NB4 (cell line): ENCODE results near the gene ZNF181.

Source experiments
- DNase-seq: peaks from one replicate; pipeline ENCODE4 v3.0.0; 2010; ENCODE audit warnings: low read depth
- H3K4me3 ChIP-seq: one replicate; pipeline ENCODE4 v1.5.1; 2011; ENCODE audit warnings: mild to moderate bottlenecking, low read depth, low read length, moderate library complexity
- MYC ChIP-seq: IDR thresholded peaks from 2 replicates; pipeline ENCODE4 v1.6.1; 2011; ENCODE audit warnings: low read depth, low read length
- POLR2A ChIP-seq: IDR thresholded peaks from 2 replicates; pipeline ENCODE4 v1.6.1; 2011; ENCODE audit warnings: mild to moderate bottlenecking; ENCODE audit not compliant: insufficient read length; ENCODE audit errors: extremely low read depth
- TF ChIP-seq, protein P1 (sequence below): IDR thresholded peaks from 2 replicates; pipeline ENCODE4 v1.6.1; 2011; ENCODE audit warnings: low read depth, low read length
- TF ChIP-seq, protein P2 (sequence below): IDR thresholded peaks from one replicate; pipeline ENCODE4 v1.5.1; 2012; ENCODE audit warnings: low read depth, low read length

ZNF181 gene

DNA sequence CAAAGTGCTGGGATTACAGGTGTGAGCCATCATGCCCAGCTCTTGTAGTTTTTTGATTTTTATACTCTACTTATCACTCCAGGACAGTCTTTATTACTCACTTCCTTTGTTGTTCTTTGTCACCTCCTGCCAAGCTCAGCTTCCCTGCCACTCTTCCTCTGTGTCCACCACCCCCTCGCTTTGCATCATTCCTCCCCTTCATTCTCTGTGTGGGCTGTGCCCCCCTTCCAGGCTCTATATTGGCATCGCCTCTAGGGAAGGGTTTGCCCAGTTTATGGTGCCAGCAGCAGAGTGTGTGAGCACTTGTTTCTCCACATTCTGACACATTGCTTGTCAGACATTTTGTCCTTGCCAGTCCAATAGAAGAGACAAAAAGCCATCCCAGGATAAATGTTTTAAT is 41.5 kb upstream of the ZNF181 start:
- DNase-seq, result no peak
- H3K4me3 ChIP-seq, result no peak overlapping the region
- TF ChIP-seq POLR2A, result no peak
- TF ChIP-seq, protein P1, sequence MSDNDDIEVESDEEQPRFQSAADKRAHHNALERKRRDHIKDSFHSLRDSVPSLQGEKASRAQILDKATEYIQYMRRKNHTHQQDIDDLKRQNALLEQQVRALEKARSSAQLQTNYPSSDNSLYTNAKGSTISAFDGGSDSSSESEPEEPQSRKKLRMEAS, result no peak
- TF ChIP-seq MYC, result no peak

DNA sequence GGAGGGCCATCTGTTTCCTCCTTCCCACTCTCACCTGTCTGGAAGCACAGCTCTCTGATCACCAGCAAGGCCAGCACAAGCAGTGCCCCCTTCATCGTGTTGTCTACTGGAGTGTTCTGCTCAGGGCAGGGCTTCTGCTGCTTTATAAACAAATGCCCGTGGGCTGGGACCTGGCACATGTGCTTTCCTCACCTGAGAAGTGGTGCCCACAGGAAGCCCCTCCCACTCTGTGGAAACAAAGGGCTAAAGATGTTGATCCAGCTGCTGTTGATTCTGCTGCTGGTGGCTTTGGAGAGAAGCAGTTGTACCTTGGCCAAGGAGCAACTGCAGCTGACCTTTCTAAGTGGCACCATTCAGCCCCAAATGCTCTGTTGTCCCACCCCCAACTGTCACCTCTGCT is 26.4 kb upstream of the ZNF181 start:
- no peak overlapping the region for H3K4me3 ChIP-seq
- TF ChIP-seq, protein P1, result no peak
- TF ChIP-seq MYC (no peak), POLR2A (no peak)
- TF ChIP-seq, protein P2, sequence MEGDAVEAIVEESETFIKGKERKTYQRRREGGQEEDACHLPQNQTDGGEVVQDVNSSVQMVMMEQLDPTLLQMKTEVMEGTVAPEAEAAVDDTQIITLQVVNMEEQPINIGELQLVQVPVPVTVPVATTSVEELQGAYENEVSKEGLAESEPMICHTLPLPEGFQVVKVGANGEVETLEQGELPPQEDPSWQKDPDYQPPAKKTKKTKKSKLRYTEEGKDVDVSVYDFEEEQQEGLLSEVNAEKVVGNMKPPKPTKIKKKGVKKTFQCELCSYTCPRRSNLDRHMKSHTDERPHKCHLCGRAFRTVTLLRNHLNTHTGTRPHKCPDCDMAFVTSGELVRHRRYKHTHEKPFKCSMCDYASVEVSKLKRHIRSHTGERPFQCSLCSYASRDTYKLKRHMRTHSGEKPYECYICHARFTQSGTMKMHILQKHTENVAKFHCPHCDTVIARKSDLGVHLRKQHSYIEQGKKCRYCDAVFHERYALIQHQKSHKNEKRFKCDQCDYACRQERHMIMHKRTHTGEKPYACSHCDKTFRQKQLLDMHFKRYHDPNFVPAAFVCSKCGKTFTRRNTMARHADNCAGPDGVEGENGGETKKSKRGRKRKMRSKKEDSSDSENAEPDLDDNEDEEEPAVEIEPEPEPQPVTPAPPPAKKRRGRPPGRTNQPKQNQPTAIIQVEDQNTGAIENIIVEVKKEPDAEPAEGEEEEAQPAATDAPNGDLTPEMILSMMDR, result no peak
- DNase-seq, result no peak

DNA sequence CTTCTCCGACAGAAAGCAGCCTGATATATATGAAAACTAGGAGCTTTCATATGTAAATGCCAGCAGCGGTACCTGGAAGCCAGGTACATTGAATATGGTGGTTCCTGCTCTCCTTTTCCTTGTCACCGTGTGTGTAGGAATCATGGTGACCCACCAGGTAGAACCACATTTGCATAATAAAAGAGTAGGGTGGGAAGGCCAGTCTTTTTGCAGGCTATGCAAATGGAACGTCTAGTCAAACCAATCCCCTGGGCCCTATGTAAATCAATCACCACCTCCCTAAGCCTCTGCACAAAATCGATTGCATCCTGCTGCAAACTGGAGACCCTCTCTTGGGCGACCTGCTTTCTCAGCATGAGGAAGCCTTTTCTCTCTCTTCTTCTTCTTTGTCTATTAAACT is 22.2 kb upstream of the ZNF181 start:
- no peak for TF ChIP-seq POLR2A
- TF ChIP-seq, protein P1, result no peak
- TF ChIP-seq, protein P2, result no peak
- no peak for TF ChIP-seq MYC
- no peak overlapping the region for H3K4me3 ChIP-seq
- no peak for DNase-seq

DNA sequence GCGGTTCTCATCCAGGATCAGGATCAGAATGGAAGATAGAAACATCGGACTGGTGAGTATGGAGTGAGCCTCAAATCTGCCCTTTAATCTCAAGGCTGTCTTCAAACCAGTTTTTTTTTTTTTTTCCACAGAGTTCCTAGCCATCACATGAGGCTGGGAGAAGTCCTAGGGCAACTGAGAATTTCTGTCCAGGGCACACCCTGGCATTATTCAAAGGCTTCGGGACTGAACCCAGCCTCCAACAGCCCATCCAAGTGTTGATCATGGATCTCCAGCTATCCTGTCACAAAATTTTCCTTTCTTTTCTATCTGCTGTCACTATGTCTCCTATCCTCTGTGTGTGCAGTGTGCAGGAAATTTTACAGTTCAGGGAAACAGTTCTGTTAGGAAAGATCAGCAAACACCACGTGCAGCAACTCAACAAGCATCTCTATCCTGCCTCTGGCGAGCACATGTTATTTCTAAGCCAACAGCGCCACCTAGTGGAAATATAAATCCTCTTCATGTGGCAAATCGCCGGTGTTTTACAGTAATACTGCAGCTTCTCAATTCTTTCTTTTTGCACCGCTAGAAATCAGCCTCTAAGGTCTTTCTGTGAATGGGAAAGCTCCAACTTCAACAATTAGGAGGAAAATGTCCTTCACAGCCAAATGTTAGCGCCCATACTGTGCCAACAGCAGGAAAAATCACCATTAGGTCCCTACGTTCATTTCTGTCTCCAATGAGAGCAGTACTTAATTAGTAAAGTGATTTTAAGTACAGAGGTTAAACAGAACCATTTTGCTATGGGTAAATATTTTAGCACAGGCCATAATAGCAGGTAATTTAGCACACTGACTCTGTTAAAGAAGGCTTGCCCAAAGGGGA is 21.4 kb upstream of the ZNF181 start:
- peak; percentile 77 for DNase-seq
- H3K4me3 ChIP-seq, result no peak overlapping the region
- TF ChIP-seq, protein P2, result peak; percentile 4
- no peak for TF ChIP-seq POLR2A
- TF ChIP-seq MYC, result peak; percentile 91
- TF ChIP-seq, protein P1, result peak; percentile 97

DNA sequence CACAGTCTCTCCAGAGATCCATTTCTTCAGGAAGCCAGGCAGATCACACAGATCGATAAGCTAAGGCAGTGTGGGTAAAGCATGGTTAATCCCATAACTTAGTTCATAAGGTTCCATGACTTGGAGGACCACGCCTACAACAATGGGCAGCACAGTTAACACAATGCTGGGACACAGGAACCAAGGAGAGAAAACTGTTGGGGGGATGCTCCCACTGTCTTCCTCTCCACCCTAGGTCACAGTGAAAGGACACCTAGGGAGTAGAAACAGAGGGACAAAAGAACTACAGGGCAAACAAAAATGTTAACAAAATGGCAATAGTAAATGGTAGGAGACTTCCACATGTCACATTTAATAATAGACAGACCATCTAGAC is 20.8 kb upstream of the ZNF181 start:
- H3K4me3 ChIP-seq, result no peak overlapping the region
- TF ChIP-seq, protein P2, result no peak
- TF ChIP-seq, protein P1, result no peak
- no peak for TF ChIP-seq MYC
- TF ChIP-seq POLR2A, result no peak
- peak; percentile 11 for DNase-seq

DNA sequence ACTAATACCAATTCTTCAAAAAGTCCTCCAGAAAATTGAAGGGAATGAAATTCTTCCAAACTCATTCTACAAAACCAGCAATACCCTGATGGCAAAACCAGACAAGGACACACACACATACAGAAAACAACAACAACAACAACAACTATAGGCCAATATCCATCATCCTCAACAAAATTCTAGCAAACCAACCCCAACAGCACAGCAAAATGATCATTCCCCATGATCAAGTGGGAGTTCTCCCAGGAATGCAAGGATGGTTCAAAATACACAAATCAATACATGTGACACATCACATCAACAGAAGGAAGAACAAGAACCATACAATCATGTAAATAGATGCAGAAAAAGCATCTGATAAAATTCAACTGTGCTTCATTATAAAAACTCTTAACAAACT is 18.7 kb upstream of the ZNF181 start:
- no peak for DNase-seq
- no peak overlapping the region for H3K4me3 ChIP-seq
- TF ChIP-seq, protein P1, result no peak
- TF ChIP-seq, protein P2, result no peak
- no peak for TF ChIP-seq POLR2A
- TF ChIP-seq MYC, result no peak
